Measurements from ENCODE around the gene KSR1.

GRCh38 chr17:27463235-27463677, 7.0 kb downstream of the KSR1 start:
- no peak for TF ChIP-seq POLR2A (IDR thresholded peaks at IDR 0.05; ENCODE audit: low read depth, low read length)
- no peak for TF ChIP-seq POLR2AphosphoS5 (IDR thresholded peaks at IDR 0.05; ENCODE audit: low read depth, low read length)
